A549 (cell line): Measurements from ENCODE around the gene SOX6. TPM values are rescaled to one million over a fixed set of nuclear protein-coding genes. Genes with fewer than 3 reads are reported as not detected.

ENCODE experiments used
- ATAC-seq, 2 experiments: fragments of 200-7000 bp in 1 of 2; fragments of >200 bp in 1 of 2; cut with Nextera tagmentation in 1 of 2; cut with Tn5 transposase in 1 of 2; 3 replicates each; pipeline versions ENCODE4 v1.8.0 to v1.9.1; 2018 to 2020; ENCODE audit warnings: mild to moderate bottlenecking in 1 of 2, moderate library complexity in 1 of 2
- CTCF ChIA-PET: fragments of 300-600 bp; sonication (Branson Sonifier 250); formaldehyde crosslinking; extraction: SDS; loops from one replicate; lab custom pipeline; 2021; ENCODE audit warnings: antibody characterized with exemption, inconsistent platforms; lab: Yijun Ruan, JAX
- POLR2A ChIA-PET: fragments of 350-600 bp; formaldehyde crosslinking; extraction: SDS; loops from one replicate; lab custom pipeline; 2021; ENCODE audit warnings: antibody characterized with exemption, inconsistent platforms; lab: Yijun Ruan, JAX
- DNase-seq, 2 experiments: peaks; one replicate each; pipeline versions ENCODE4 v3.0.0 to v3.0.0-alpha.2; 2011 to 2016; ENCODE audit warnings: low read depth in 1 of 2, low spot score in 1 of 2
- FAIRE-seq: peaks from 2 replicates; lab custom pipeline; 2011; peaks lifted over from hg19 to GRCh38; lab: Jason Lieb, UNC
- H3K27ac ChIP-seq, 2 experiments: fragments of >200 bp; sonication (Bioruptor Twin); formaldehyde crosslinking; 3 replicates each; pipeline ENCODE4 v1.5.1; 2016 to 2017
- H3K4me1 ChIP-seq: fragments of >200 bp; sonication (Bioruptor Twin); formaldehyde crosslinking; 3 replicates; pipeline ENCODE4 v1.6.1; 2016
- H3K4me2 ChIP-seq: fragments of >200 bp; sonication (Bioruptor Twin); formaldehyde crosslinking; 3 replicates; pipeline ENCODE4 v1.6.1; 2016
- H3K4me3 ChIP-seq: fragments of >200 bp; sonication (Bioruptor Twin); formaldehyde crosslinking; 3 replicates; pipeline ENCODE4 v1.5.1; 2016
- H3K9me3 ChIP-seq: fragments of >200 bp; sonication (Bioruptor Twin); formaldehyde crosslinking; 3 replicates; pipeline ENCODE4 v1.6.1; 2016
- BHLHE40 ChIP-seq: IDR thresholded peaks from 2 replicates; pipeline ENCODE4 v1.6.1; 2012; ENCODE audit warnings: low read depth, low read length, inconsistent platforms
- CBX8 ChIP-seq: fragments of 200-600 bp; sonication (generic); IDR thresholded peaks from 2 replicates; pipeline ENCODE4 v1.6.1; 2016
- CEBPB ChIP-seq, 2 experiments: fragments of >200 bp in 1 of 2; sonication (Bioruptor Twin) in 1 of 2; formaldehyde crosslinking in 1 of 2; IDR thresholded peaks; 2 replicates each; pipeline ENCODE4 v1.6.1; 2012 to 2016
- EP300 ChIP-seq, 2 experiments: fragments of >200 bp; sonication (Bioruptor Twin); formaldehyde crosslinking; IDR thresholded peaks; 2 replicates in 1 of 2; 3 replicates in 1 of 2; pipeline ENCODE4 v1.6.1; 2016 to 2017
- GATA3 ChIP-seq: IDR thresholded peaks from 2 replicates; pipeline ENCODE4 v1.6.1; 2012; ENCODE audit warnings: borderline replicate concordance
- HOXA7 ChIP-seq: fragments of 250-450 bp; sonication (Bioruptor Pico); IDR thresholded peaks from 2 replicates; pipeline ENCODE4 v1.5.0; 2020; ENCODE audit warnings: mild to moderate bottlenecking, moderate library complexity
- HOXB13 ChIP-seq: fragments of 250-450 bp; sonication (Bioruptor Pico); IDR thresholded peaks from 2 replicates; pipeline ENCODE4 v1.5.0; 2020; ENCODE audit warnings: low read depth, mild to moderate bottlenecking, moderate library complexity
- JUNB ChIP-seq: fragments of >200 bp; sonication (Bioruptor Twin); formaldehyde crosslinking; IDR thresholded peaks from 2 replicates; pipeline ENCODE4 v1.6.1; 2016
- KDM1A ChIP-seq: fragments of 200-600 bp; sonication (generic); IDR thresholded peaks from 2 replicates; pipeline ENCODE4 v1.6.1; 2016; ENCODE audit warnings: low read depth, mild to moderate bottlenecking
- MAZ ChIP-seq: fragments of 150-350 bp; IDR thresholded peaks from 2 replicates; pipeline ENCODE4 v1.6.1; 2014; ENCODE audit warnings: antibody characterized with exemption, low read depth, low read length, borderline replicate concordance
- NPAS2 ChIP-seq: fragments of 250-450 bp; sonication (Bioruptor Pico); IDR thresholded peaks from 2 replicates; pipeline ENCODE4 v1.8.0; 2022; ENCODE audit warnings: mild to moderate bottlenecking, moderate library complexity, borderline replicate concordance
- SMC3 ChIP-seq: fragments of >200 bp; sonication (Bioruptor Twin); formaldehyde crosslinking; IDR thresholded peaks from 3 replicates; pipeline ENCODE4 v1.6.1; 2018; ENCODE audit warnings: inconsistent platforms
- SREBF2 ChIP-seq: fragments of 450-650 bp; IDR thresholded peaks from 2 replicates; pipeline ENCODE4 v1.6.1; 2014; ENCODE audit warnings: mild to moderate bottlenecking, moderate library complexity
- ZC3H11A ChIP-seq: fragments of 450-650 bp; IDR thresholded peaks from 2 replicates; pipeline ENCODE4 v1.6.1; 2014; ENCODE audit warnings: antibody characterized with exemption, mild to moderate bottlenecking
- WGBS: methylation state at CpG from one replicate; pipeline ENCODE4 v1.1.6; 2017; ENCODE audit errors: missing lambda C conversion rate; 5-methylcytosine and 5-hydroxymethylcytosine counted together
- polyA plus RNA-seq, 4 experiments: library from polyadenylated mRNA; depleted of rRNA in 3 of 4; stranded (reverse); fragments of >200 nt; fragmentation: RNase III in 1 of 4; extraction: RNeasy Plus Mini Kit Qiagen cat#74134 plus additional on column Dnase treatment in 1 of 4; gene quantifications; 2 replicates in 3 of 4; 3 replicates in 1 of 4; pipeline ENCODE4 v1.2.3, GENCODE V29; 2011 to 2017
- TF ChIP-seq, protein P1 (sequence below): fragments of 200-600 bp; sonication (generic); IDR thresholded peaks from 2 replicates; pipeline ENCODE4 v1.6.1; 2016; ENCODE audit warnings: antibody characterized with exemption, mild to moderate bottlenecking, moderate library complexity
- TF ChIP-seq, protein P2 (sequence below): fragments of 450-650 bp; IDR thresholded peaks from 2 replicates; pipeline ENCODE4 v1.6.1; 2014; ENCODE audit warnings: antibody characterized with exemption
- TF ChIP-seq, protein P3 (sequence below): fragments of 150-350 bp; IDR thresholded peaks from 2 replicates; pipeline ENCODE4 v1.6.1; 2014; ENCODE audit warnings: low read depth, mild to moderate bottlenecking, low read length
- TF ChIP-seq, protein P4 (sequence below): fragments of 250-450 bp; sonication (Bioruptor Pico); IDR thresholded peaks from 2 replicates; pipeline ENCODE4 v1.5.0; 2020; ENCODE audit warnings: low read depth, mild to moderate bottlenecking, moderate library complexity
- TF ChIP-seq, protein P5 (sequence below): IDR thresholded peaks from 2 replicates; pipeline ENCODE4 v1.6.1; 2012; ENCODE audit warnings: low read depth, borderline replicate concordance

The SOX6 gene
- polyA plus RNA-seq, 2 of the 4 experiments (the other 2 are of a cell fraction): 0.18 TPM; not detected in 1

DNA sequence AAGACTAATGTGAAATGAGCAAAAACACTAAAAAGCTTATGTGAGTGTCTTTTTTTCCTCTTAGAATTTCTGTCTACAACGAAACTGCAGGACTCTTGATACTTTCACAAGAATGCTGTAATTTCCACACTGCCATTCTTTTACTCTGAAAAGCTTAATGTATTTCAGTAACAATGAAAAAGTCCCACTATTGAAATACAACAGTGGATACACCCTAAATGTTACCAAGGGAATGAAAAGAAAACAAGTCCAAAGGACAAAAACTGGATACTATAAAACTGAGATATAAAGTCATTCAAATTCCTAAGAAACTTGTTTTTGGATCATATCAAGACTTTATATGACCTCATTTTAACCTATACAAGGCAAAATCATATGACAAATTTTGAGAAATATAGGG is 77.4 kb downstream of the SOX6 start:
- TF ChIP-seq SREBF2: no peak
- TF ChIP-seq BHLHE40: no peak
- TF ChIP-seq, protein P1, sequence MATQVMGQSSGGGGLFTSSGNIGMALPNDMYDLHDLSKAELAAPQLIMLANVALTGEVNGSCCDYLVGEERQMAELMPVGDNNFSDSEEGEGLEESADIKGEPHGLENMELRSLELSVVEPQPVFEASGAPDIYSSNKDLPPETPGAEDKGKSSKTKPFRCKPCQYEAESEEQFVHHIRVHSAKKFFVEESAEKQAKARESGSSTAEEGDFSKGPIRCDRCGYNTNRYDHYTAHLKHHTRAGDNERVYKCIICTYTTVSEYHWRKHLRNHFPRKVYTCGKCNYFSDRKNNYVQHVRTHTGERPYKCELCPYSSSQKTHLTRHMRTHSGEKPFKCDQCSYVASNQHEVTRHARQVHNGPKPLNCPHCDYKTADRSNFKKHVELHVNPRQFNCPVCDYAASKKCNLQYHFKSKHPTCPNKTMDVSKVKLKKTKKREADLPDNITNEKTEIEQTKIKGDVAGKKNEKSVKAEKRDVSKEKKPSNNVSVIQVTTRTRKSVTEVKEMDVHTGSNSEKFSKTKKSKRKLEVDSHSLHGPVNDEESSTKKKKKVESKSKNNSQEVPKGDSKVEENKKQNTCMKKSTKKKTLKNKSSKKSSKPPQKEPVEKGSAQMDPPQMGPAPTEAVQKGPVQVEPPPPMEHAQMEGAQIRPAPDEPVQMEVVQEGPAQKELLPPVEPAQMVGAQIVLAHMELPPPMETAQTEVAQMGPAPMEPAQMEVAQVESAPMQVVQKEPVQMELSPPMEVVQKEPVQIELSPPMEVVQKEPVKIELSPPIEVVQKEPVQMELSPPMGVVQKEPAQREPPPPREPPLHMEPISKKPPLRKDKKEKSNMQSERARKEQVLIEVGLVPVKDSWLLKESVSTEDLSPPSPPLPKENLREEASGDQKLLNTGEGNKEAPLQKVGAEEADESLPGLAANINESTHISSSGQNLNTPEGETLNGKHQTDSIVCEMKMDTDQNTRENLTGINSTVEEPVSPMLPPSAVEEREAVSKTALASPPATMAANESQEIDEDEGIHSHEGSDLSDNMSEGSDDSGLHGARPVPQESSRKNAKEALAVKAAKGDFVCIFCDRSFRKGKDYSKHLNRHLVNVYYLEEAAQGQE: no peak
- no peak for TF ChIP-seq GATA3
- TF ChIP-seq, protein P2, sequence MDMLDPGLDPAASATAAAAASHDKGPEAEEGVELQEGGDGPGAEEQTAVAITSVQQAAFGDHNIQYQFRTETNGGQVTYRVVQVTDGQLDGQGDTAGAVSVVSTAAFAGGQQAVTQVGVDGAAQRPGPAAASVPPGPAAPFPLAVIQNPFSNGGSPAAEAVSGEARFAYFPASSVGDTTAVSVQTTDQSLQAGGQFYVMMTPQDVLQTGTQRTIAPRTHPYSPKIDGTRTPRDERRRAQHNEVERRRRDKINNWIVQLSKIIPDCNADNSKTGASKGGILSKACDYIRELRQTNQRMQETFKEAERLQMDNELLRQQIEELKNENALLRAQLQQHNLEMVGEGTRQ: no peak
- TF ChIP-seq KDM1A: no peak
- no peak for TF ChIP-seq EP300 (IDR thresholded peaks at IDR 0.05)
- TF ChIP-seq CEBPB (IDR thresholded peaks at IDR 0.05): no peak
- no peak for TF ChIP-seq CBX8
- TF ChIP-seq JUNB: no peak
- TF ChIP-seq, protein P3, sequence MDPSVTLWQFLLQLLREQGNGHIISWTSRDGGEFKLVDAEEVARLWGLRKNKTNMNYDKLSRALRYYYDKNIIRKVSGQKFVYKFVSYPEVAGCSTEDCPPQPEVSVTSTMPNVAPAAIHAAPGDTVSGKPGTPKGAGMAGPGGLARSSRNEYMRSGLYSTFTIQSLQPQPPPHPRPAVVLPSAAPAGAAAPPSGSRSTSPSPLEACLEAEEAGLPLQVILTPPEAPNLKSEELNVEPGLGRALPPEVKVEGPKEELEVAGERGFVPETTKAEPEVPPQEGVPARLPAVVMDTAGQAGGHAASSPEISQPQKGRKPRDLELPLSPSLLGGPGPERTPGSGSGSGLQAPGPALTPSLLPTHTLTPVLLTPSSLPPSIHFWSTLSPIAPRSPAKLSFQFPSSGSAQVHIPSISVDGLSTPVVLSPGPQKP: no peak
- TF ChIP-seq, protein P4, sequence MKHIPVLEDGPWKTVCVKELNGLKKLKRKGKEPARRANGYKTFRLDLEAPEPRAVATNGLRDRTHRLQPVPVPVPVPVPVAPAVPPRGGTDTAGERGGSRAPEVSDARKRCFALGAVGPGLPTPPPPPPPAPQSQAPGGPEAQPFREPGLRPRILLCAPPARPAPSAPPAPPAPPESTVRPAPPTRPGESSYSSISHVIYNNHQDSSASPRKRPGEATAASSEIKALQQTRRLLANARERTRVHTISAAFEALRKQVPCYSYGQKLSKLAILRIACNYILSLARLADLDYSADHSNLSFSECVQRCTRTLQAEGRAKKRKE (CRISPR knock-in tag): no peak
- ChIA-PET POLR2A (no interaction called here), CTCF (no interaction called here)
- DNase-seq: no peak
- Histone ChIP-seq H3K4me3 (no peak overlapping the region), H3K27ac (no peak overlapping the region), H3K4me1 (no peaks in the 10 kb centered on the region), H3K9me3 (no peaks in the 10 kb centered on the region), H3K4me2 (no peak overlapping the region)
- ATAC-seq: no peak
- peak; percentile 23 for FAIRE-seq
- 22% methylated on average over 1 of the region's 1 CpG for WGBS

DNA sequence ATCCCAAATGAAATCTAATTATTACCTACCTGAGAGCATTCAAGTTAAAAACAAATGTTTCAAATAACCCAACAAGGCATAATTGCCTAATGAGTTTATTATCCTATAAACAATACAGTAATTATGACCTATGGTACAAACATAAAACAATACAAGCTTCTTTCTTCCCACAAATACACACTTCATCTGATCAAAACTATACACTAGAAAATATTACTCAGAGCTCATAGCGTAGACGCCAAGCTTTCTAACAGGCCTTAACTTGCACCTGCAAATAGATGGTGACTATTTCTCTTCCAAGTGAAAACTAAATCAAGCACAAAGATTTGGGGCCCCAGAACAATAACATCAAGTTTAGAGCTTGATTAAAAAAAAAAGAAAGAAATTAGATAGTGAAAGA is 78.1 kb downstream of the SOX6 start:
- DNase-seq: no peak
- POLR2A ChIA-PET: interaction anchor here (0.6 kb wide), 1 partner anchor 919 kb away, joined by 3 read pairs; no protein-coding TSS in a partner anchor

DNA sequence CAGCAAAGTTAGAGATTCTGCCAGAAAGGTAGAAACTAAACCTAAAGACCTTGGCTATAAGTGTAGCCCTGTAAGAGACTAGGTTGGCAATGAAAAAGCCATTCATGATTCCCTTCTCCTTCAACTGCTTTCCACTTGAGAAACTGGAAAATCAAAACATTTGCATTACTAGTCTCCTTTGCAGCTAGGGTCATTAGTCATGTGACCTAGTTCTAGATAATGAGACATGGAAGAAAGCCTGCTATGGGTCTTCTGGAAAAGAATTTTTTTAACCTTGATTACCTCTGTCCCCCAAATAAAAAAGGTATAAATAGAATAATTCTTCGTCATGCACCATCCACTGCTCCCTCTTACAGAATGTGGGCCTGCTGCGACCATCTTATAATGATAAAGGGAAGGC is 80.1 kb downstream of the SOX6 start:
- ATAC-seq: no peak
- Histone ChIP-seq H3K4me3 (no peak overlapping the region), H3K27ac (no peak overlapping the region), H3K4me2 (no peak overlapping the region), H3K4me1 (no peaks in the 10 kb centered on the region), H3K9me3 (no peaks in the 10 kb centered on the region)
- DNase-seq: no peak
- TF ChIP-seq, protein P1: no peak
- TF ChIP-seq, protein P4 (CRISPR knock-in tag): no peak
- TF ChIP-seq ZC3H11A: no peak
- TF ChIP-seq MAZ: no peak
- no peak for TF ChIP-seq NPAS2 (CRISPR knock-in tag)
- no peak for TF ChIP-seq EP300 (IDR thresholded peaks at IDR 0.05)
- TF ChIP-seq, protein P5, sequence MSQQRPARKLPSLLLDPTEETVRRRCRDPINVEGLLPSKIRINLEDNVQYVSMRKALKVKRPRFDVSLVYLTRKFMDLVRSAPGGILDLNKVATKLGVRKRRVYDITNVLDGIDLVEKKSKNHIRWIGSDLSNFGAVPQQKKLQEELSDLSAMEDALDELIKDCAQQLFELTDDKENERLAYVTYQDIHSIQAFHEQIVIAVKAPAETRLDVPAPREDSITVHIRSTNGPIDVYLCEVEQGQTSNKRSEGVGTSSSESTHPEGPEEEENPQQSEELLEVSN: no peak
- no peak for TF ChIP-seq HOXA7 (CRISPR knock-in tag)
- TF ChIP-seq SMC3: no peak
- no peak for FAIRE-seq
- 48% methylated on average over 2 of the region's 2 CpGs for WGBS
- CTCF ChIA-PET: interaction anchor here (1.2 kb wide), 1 partner anchor 10 kb away, joined by 3 read pairs; no protein-coding TSS in a partner anchor
- POLR2A ChIA-PET: no interaction called here

More for the DNA sequence above, 78.1 kb downstream of the SOX6 start:
- H3K27ac ChIP-seq: no peak overlapping the region
- no peak for TF ChIP-seq HOXB13 (CRISPR knock-in tag)
- TF ChIP-seq, protein P2: no peak
- 93% methylated on average over 2 of the region's 2 CpGs for WGBS
- no peak for FAIRE-seq
- H3K4me1 ChIP-seq: no peaks in the 10 kb centered on the region
- CTCF ChIA-PET: no interaction called here
- H3K4me3 ChIP-seq: no peak overlapping the region
- H3K4me2 ChIP-seq: no peak overlapping the region
- no peak for ATAC-seq
- H3K9me3 ChIP-seq: no peaks in the 10 kb centered on the region
